ENCODE data around the gene ALDH3A1. TPM values are rescaled to one million over a fixed set of nuclear protein-coding genes. Genes with fewer than 3 reads are reported as not detected.
A peak's percentile ranks its signal among the peaks of the same experiment; 100 is the strongest.
"Not testable (repeated sequence)": the region's sequence is repeated elsewhere in the genome, so short reads cannot be mapped to it uniquely, and the experiment has no call there.

Gene ALDH3A1
- not detected in 2 replicates for total RNA-seq (2014; rRNA removed; shearing (Covaris generic))

DNA sequence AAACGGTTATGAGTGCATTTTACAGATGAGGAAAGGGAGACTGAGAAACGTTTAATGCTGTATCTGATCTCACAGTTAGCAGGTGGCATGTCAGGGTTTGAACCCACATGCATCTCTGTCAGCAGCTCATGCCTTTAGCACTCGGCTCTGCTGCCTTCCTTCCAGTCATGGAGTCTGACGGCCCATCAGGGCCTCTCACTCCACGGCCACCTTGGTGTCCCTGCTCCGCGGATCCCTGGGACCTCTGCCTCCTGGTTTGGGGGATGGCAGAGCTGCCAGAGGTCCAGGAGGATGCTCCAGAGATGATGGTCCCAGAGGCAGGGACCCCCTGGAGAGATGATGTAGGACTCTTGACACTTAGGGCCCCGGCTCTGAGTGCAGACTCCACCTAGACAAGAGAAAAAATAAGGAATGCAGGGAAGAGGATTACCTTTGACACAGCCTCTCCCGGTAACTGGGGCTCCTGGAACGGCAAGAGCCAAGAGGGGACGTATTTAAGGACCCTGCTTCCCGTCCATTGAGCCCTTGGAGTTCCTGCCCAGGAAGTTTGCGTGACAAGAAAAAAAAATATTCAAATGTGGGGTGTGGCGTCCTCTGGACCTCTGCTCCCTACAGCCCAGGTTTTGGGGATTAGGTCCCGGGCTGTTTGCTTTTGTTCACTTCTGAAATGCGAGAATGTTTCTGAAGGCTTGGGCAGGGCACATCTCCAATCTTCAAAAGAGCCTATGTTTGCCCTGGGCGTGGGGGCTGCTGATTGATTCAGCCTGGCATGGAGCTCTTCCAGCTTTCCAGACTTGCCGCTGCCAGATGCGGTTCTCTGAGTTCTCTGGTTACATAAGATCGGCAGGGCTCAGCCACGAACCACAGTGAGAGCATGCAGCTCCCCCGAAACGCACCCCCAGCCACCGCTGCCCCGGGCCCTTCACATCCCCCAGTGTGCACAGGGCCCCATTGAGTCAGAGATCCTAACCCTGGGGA is at the start of gene ALDH3A1:
Gene ALDH3A1 (minus strand): TSS at position 470 of the 978 bp plus-strand sequence. CDS start 3,169 bp downstream, outside the sequence.
- peak; percentile 22 for DNase-seq (ENCODE audit: low read depth)

DNA sequence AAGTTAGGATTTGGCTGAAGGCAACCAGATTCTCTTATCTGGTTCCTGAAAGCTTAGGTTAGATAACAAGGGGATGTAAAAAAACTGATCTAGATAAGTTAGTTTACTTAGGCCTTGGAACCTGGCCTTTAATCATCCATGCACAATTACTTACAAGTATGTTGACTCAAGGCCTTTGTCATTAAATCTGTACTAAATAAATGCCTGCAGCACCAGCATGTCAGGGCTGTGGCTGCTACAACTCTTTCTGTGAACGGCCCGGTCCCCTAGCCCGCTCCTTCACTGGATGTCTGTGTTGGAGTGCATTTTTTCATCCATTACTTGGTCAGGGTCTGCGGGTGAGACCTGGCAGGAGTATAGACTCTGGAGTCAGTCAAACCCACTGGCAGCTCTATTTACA is 48.4 kb upstream of the ALDH3A1 start:
- DNase-seq (ENCODE audit: low read depth), result no peak

DNA sequence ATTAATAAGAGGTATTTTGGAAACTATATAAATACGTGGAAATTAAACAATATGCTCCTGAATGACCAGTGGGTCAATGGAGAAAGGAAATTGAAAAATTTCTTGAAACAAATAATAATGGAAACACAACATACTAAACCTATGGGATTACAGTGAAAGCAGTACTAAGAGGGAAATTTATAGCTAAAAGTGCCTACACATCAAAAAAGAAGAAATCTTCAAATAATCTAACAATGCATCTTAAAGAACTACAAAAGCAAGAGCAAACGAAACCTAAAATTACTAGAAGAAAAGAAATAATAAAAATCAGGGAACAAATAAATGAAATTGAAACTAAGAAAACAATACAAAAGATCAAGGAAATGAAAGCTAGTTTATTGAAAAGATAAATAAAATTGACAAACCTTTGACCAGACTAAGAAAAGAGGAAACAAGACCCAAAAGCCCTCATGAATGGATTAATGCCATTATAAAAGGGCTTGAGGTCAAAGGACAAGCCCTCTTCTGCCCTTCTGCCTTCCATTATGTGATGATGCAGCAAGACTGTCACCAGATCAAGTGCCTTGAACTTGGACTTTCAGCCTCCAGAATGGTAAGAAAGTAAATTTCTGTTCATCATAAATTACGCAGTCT is 43.9 kb upstream of the ALDH3A1 start:
- DNase-seq (ENCODE audit: low read depth), result no peak

DNA sequence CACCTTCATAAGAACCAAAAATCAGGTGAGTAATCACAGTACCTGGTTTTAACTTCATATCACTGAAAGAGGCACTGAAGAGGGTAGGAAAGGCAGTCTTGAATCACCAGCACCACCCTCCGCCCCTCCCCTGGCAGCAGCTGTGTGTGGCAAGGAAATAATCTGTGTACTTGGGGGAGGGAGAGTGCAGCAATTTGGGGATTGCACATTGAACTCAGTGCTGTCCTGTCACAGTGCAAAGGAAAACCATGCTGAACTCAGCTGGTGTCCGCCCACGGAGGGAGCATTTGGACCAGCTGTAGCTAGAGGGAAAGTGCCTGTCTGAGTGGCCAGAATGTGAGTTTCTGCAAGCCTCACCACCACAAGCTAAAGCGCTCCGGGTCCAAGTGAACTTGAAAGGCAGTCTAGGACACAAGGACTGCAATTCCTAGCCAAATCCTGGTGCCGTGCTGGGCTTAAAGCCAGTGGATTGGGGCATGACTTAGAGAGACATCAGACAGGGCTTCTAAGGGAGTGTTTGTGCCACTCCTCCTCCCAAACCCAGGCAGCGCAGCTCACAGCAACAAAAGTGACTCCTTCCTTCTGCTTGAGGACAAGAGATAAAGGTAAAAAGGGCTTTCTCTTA is 39.7 kb upstream of the ALDH3A1 start:
- no peak for DNase-seq (ENCODE audit: low read depth)

DNA sequence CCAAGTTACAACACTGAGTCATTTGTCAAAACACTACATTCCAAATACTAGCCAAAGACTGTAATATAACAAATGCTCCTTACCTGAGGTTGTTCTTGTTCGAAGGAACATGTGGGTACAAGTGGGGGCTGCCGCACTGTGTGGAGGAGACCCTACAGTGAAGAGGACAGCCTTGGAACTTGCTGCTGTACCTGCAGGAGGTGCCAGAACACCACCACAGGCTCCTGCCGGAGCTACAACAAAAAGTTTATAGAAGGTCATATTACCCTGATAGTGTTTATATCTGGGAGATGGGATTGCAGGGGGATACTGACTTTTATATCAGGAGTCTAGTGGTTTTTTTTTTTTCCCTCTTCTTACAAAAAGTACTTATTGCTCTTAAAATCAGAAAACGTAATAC is 37.8 kb upstream of the ALDH3A1 start:
- no peak for DNase-seq (ENCODE audit: low read depth)

DNA sequence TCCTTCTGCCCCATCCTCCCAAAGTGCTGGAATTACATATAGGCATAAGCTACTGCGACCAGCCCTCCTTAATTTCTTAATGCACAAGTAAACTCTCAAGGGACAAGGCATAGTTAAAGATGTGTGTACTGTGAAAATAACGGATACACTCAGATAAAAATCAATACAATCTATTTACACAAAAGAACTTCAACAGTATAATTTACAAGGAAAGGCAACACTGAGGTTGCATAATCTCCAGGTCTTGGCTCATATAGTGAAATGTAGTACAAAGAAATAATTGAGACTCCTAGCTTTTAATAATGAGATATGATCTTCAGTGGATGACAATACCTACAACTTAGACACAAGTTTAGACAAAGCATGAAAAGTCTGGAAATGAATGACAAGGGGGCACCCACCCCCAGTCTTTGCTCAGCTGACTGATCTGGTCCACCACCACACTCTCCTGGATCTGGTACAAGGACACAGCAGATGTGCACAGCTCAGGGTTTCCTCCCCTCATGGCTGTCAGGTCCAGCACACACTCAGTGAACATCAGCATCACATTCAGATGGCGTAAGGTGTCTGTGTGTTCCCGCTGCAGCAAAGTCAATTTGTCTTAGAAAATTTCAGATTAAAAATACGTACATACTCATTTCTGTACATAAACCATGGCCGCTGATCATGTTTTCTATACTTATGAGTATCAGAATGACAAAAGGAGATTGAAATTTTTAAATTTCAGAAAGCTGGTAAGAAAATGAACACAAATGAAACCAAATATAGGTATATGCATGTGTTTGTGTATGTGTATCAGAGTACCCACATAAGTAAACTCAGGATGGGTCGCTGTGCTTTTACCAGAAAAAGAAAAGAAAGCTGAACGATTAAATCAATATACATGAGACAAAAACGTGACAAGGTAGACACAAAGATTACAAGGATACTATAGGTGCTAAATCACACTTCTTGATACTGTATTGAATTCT is 33.7 kb upstream of the ALDH3A1 start:
- no peak for DNase-seq (ENCODE audit: low read depth)

DNA sequence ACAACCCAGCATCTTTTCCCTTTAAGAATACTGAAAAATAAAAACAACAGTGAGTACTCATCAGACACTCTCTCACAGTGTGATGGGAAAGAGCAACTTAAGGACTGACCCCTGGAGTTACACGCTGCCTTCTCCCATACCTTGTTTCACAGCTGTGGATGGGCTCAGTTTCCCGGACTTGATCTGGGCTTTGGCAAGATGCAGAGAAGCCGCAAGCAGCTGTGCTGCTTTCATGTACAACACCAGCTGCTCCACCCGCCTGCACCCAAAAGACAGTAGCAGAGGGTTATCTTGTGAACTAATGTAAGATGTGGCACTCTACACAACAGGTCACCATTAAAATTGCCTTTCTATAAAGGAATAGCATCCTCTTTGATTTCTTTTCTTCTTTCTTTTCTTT is 32.7 kb upstream of the ALDH3A1 start:
- DNase-seq (ENCODE audit: low read depth), result no peak

DNA sequence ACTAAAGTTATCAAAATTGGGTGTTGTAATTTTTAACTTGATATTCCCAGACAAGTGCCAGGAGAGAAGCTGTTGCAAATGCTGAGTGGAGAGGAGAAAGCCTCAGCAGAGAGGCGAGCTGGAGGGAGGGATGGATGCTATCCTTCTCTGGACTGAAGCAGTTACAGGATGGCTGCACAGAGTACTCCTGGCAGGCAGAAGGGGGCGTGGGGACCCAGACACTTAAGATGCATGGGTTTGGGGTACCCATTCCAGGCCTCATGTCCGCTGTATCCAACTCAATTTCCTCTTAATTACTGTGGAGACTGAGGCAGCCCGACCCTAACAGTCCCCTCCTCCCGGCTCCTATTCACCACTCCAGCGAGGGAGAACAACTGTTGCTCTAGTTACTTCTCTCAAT is 25.4 kb upstream of the ALDH3A1 start:
- no peak for DNase-seq (ENCODE audit: low read depth)

DNA sequence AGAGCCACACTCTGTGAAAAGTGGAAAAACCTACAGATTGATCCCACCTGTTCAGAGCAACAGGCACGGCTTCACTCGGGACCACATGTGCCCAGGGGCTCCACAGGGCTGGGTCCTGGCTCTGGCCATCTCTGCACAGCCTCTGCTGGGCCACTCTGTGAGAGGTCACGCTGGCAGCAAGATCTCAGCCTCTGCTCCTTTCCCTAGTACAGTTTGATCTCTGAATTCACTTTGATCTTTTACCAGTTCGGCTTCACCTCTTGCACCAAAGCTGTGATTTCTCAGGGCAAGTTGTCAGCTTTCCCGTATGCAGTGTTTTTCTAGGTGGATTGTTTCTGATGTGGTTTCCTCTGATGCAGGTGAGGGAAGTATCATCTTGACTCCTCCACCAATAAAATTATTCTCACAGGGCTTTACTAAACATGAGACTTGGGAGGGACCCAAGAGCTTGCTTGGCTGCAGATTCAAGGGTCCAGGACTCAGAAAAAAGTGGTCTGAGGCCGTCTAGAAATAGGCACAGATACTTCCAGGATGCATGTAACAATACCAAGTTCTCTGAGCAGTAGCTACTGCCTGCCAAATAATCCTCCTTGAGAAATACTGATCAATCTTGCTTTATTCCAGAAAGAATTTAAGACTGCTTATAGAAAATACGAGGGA is 24.0 kb upstream of the ALDH3A1 start:
- no peak for DNase-seq (ENCODE audit: low read depth)

DNA sequence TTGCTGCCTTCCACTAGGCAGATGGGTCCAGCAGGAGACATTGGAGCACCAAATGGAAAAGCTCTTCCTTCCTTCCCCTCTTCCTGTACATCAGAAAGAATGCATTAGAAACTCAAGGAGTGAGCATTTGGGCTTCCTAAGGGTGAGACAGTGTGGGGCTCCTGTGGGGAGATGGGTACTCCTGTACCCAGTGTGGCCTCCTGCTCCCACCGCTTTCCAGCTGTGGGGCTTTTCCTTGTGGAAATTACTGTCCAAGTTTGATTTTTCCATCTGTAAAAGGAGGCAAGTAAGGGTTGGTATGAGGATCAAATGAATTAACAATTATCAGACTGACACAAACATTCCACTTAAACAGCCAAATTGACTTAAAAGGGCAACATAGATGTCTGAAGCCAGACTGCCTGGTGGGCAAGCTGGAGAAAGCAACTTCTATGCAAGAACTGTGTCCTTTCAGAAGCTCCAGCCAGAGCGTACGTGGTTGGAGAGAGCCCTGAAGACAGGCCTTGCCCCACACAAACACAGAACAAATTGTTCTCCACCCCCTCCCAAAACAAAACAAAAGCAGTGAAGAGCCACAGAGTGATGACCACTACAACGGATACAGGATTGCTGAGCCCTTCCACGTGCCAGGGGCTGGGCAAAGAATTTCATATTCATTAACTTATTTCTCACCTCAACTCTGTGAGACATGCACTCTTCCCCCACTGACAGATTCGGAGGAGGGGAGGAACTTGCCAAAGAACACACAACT is 23.1 kb upstream of the ALDH3A1 start:
- DNase-seq (ENCODE audit: low read depth), result no peak

DNA sequence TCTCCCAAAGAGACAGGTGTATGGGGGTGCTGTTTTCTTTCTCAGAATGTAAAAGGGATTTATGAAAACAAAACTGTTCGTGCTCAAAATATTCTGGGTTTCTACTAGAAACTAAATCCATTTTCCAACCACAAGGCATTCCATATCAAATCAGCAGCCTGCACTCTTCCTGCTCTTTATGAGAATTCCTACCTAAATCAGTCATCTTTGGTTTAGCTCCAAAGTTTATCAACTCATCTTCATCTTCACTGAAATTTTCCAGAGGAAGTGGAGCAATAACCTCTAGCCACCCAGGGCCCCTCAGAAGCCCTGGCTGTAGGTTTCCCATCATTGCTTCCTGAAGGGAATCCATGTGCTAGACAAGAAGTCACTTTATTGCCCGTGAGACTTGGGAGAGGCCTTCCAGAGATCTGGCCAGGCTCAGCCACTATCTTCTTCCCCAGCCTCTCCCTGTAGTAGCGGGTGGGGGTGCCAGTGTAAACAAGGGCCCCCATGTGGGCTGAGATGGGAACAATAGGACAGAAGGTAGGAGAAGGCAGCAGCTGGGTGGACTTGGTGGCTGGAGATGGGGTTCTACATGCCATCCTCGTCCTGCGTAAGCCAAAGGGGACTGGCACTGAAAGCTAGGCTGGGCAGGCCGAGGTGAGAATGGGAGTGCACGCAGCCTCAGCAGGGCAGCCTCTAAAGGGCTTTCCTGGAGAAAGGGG is 22.0 kb upstream of the ALDH3A1 start:
- peak; percentile 84 for DNase-seq (ENCODE audit: low read depth)

DNA sequence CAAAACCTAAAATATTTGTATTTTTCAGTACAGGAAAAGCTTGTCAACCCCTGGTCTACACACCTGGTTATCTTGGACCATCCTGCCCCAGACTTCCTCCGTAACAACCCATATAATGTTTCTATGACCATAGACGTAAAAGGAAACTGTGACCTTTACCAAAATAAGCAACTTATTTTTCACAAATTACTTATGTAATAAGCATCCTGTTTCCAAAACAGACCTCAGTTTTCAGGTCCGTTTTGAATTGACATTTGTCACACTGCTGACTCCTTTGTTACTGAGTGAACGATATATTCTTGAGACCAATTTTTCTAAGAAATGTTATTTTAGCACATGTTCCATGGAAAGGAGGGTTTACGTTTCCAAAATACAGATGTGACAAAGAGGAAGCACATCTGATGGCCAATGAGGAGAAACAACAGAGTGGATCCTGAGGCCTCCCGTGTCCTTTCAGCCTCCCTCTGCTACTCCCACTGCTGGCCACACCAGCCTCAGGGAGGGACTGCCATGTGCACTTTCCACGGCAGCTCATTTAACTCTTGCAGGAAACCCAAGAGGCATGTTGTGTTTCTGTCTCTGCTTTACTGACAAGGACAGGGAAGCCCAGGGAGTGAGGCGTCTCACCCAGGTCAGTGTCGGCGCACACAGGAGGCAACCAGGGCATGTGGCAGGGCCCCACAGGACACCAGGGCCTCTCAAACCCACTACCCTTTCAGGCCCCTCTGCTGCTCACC is 20.1 kb upstream of the ALDH3A1 start:
- DNase-seq (ENCODE audit: low read depth), result no peak

DNA sequence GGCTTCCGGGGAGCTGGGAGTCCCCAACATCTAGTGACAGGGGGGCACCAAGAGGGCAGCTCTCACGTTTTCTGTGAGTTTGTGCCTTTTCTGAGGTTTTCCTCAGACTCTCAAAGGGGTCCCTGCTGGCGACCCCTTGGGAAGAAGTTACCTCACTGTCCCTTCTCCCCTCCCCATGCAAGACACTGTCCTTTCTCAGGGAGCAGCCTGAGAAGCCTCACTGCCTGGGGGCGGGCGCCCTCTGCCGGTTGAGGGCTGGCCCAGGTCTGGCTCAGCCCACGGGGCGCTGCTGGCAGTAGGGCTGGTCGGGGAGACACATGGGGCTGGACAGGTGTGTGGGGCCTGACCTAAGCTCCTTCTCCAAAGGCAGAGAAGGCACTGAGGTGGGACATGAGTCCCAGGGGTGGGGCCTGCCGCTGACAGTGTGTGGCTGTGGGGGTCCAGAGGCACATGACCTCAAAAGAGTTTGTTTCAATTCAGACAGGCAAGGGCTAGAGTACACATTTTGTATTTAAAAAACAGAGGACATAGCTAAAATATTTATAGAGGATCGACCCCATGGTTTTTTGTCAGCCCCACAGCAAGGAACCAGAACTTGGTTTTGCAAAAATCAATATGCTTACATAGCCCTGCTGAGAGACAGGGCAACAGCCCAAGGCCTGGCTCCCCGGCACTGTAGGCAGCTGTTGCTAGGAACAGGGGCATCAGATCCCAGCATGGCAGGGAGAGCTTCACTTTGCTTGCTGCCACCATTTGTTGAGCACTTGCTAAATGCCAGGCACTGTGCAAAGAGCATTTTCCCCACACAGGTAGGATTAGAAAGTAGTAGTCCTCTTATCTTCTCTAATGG is 18.5 kb upstream of the ALDH3A1 start:
- DNase-seq (ENCODE audit: low read depth), result peak; percentile 60

DNA sequence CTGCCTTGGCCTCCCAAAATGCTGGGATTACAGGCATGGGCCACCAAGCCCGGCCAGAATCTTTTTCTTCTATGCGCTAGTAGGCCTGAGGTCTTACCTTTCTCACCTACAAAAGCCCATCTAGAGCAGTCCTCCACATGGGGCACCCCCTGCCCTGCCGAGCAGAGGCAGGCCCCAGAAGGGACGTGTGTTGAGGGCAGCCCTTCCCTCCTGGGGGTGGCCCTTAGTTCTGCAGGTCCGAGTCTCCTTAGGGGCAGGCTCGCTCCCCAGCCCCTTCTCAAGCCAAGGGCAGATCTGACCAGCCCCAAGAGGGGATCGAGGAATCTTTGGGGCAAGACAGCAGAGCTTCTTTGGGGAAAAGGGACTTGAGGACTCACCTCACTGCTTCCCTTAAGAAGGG is 17.9 kb upstream of the ALDH3A1 start:
- no peak for DNase-seq (ENCODE audit: low read depth)

DNA sequence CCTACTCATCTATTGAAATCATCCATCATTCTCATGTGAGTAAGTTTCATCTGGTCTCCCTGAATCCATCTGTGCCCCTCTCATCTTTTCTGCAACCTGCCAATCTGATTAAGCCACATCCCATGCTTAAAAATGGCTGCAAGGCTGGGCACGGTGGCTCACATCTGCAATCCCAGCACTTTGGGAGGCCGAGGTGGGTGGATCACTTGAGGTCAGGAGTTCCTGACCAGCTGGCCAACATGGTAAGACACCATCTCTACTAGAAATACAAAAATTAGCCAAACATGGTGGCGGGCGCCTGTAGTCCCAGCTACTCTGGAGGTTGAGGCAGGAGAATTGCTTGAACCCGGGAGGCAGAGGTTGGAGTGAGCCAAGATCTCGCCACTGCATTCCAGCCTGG is 15.9 kb upstream of the ALDH3A1 start:
- not testable (repeated sequence) for DNase-seq (ENCODE audit: low read depth)

DNA sequence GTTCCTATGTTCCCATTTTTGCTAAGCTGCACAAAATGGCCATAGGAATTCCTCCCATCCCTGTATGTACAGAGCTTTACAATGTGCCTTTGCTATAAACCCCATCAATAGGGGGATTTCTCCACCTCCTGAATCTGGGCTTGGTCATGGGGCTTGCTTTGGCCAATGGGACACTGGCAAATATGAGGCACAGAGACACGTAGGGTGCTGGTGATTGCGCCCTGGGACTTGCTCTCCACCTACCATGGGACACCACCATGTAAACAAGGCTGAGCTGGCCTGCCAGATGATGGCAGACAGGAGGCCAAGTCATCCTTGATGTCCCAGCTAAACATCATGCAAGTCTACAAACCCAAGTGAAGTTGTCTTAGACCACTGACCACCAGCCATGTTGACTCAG is 15.3 kb upstream of the ALDH3A1 start:
- DNase-seq (ENCODE audit: low read depth), result no peak

DNA sequence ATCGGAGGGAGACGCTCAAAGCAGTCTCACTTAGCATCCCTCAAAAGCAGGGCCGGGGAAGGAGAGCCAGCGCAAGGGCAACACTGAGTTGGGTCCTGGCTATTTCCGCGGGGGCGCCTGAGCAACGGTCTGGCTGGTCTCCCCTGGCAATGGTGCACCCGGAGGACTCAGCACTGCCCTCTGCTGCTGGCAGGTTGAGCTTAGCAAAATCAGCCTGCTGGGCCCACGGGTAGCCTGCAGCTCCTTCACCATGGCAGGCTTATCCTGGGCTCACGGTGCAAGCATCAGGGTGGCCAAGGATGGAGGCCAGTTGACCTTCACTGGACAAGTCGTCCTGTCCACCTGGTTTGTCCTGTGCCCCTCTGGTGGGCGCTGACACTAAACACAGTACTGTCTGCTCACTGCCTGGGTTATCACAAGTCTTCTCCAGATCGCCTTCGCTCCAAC is 14.4 kb upstream of the ALDH3A1 start:
- peak; percentile 47 for DNase-seq (ENCODE audit: low read depth)

DNA sequence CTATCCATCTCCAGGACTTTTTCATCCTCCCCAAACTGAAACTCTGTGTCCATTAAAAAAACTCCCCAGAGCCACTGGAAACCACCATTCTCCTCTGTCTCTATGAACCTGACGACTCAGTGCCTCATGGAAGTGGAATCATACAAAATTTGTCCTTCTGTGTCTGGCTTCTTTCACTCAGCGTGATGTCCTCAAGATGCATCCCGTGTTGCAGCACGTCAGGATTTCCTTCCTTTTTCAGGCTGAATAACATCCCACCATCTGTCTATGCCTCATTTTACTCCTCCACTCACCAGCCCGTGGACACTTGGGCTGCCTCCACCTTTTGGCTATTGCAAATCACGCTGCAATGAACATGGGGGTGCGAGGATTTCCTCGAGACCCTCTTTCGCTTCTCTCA is 12.6 kb upstream of the ALDH3A1 start:
- DNase-seq (ENCODE audit: low read depth), result no peak
